Measurements from ENCODE around the gene RAB11FIP4.

DNA sequence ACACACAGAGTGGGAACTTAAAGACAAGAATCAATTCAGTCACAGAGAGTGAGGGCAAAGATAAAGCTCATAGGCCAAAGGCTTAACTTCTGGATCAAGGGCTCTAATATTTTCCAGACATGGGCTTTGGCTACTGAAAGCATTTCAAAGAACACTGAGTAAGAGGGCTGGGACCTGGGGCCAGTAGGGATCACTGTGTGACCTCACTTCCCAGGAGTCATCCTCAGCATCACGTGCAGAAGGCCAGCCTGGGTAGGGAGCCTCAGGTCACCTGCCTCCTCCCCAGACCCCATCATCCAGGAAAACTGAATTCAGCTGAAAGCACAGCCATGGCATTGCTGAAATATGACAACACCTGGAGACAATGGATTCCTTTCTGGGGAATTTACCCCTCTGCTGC is 163.5 kb downstream of the RAB11FIP4 start:
- no peak for TF ChIP-seq EZH2phosphoT487 (IDR thresholded peaks at IDR 0.05; ENCODE audit: insufficient read depth, low read depth)
- TF ChIP-seq EZH2 (IDR thresholded peaks at IDR 0.05; ENCODE audit: insufficient read depth, poor library complexity, severe bottlenecking) = no peak
